Measurements from ENCODE around the gene SAMM50.

DNA sequence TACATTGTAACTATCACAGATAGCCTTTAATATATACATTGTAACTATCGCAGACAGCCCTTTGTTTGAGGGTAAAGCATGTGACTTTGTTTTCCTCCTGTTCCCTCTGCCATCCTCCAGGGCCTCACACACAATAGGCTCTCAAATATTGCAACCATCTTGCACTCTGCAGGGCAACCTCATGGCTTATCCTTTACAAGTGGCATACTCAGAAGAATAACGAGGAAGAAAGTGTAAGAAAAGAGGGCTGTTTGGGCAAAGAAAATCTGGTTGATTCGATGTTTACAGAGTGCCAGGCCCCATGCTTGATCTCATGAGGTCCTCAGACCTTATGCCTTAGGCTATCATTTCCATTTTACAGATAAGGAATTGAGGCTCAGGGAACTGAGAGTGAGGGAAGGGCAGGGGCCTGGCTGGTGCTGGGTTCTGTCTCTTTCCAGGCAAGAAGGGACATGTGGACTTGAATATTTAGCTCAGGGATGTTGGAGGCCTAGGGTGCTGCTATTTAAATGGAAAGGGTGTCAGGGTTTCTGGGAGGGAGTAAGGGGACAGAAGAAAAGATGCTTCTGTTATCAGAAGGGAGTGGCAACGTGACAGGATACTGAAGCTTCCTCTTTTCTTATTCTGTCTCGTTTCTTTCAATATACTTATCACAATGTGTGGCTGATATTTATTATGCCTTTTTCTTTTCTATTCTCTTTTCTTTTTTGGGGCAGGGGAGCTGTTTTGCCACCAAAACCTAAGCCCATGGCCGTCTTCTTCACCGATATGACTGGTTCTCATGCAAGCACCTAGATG, 1.1 kb upstream of the SAMM50 start:
- TF ChIP-seq, protein P1, sequence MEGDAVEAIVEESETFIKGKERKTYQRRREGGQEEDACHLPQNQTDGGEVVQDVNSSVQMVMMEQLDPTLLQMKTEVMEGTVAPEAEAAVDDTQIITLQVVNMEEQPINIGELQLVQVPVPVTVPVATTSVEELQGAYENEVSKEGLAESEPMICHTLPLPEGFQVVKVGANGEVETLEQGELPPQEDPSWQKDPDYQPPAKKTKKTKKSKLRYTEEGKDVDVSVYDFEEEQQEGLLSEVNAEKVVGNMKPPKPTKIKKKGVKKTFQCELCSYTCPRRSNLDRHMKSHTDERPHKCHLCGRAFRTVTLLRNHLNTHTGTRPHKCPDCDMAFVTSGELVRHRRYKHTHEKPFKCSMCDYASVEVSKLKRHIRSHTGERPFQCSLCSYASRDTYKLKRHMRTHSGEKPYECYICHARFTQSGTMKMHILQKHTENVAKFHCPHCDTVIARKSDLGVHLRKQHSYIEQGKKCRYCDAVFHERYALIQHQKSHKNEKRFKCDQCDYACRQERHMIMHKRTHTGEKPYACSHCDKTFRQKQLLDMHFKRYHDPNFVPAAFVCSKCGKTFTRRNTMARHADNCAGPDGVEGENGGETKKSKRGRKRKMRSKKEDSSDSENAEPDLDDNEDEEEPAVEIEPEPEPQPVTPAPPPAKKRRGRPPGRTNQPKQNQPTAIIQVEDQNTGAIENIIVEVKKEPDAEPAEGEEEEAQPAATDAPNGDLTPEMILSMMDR (IDR thresholded peaks at IDR 0.05) = no peak
- TF ChIP-seq POLR2A (IDR thresholded peaks at IDR 0.05) = no peak

All from lower leg skin (tissue), 3 donors.